Motor neuron (in vitro differentiated cells): Measurements from ENCODE around the gene VTI1A. TPM values are rescaled to one million over a fixed set of nuclear protein-coding genes. Genes with fewer than 3 reads are reported as not detected.

Experiments
- ATAC-seq, 8 experiments: fragments of 200-7000 bp; cut with Tn5 transposase; replicated peaks in 6 of 8; 2 replicates each; pipeline ENCODE4 v1.8.0; 2021; ENCODE audit warnings: mild to moderate bottlenecking in 8 of 8, moderate library complexity in 8 of 8
- H3K27ac ChIP-seq, 2 donors: fragments of 250-450 bp; sonication (Bioruptor Pico); 2 replicates each; pipeline ENCODE4 v1.9.0; 2021; ENCODE audit warnings: antibody characterized with exemption in 2 of 2, mild to moderate bottlenecking in 2 of 2, moderate library complexity in 1 of 2
- H3K4me1 ChIP-seq, 2 donors: fragments of 250-450 bp; sonication (Bioruptor Pico); replicated peaks in 1 of 2; 2 replicates each; pipeline ENCODE4 v1.6.1; 2021; ENCODE audit warnings: antibody characterized with exemption in 2 of 2, mild to moderate bottlenecking in 2 of 2, moderate library complexity in 1 of 2
- H3K4me3 ChIP-seq, 5 donors: fragments of 250-450 bp; sonication (Bioruptor Pico); 2 replicates each; pipeline ENCODE4 v1.9.0; 2021; ENCODE audit warnings: antibody characterized with exemption in 5 of 5, mild to moderate bottlenecking in 5 of 5, moderate library complexity in 4 of 5
- WGBS, 10 experiments: fragments of 450-650 bp; shearing (Covaris generic); methylation state at CpG; one replicate each; pipeline ENCODE4 v1.0.0; 2022; 5-methylcytosine and 5-hydroxymethylcytosine counted together
- in situ Hi-C, 9 experiments: fragments of 400-800 bp; cut with MboI; loops; one replicate each; pipeline ENCODE4 v1.15.0; 2021; ENCODE audit warnings: low sequenced_read_pairs in 9 of 9, low pct_unique_long_range_greater_than_20kb in 2 of 9; ENCODE audit not compliant: unreplicated experiment in 9 of 9
- total RNA-seq, 8 experiments: library from RNA; unstranded; fragments of 300-600 nt; gene quantifications; 2 replicates each; pipeline versions ENCODE4 v1.2.3 to v1.2.4, GENCODE V29; 2022

The VTI1A gene
- total RNA-seq, 8 experiments from 2014 or later, result 29.8 to 55.3 (median 42.6) TPM

GRCh38 chr10:112741830-112742402 lies 294.9 kb downstream of the VTI1A start:
- in situ Hi-C loops, result no loop called here
- WGBS, 10 experiments, result 27 to 100% (median 64%) methylated on average over 1 to 3 of the region's 3 CpGs
- no peak overlapping the region for H3K27ac ChIP-seq
- H3K4me1 ChIP-seq, result peaks cover 10 to 32% of the 10 kb centered on the region in 2 donors
- ATAC-seq, result no peak
- H3K4me3 ChIP-seq, result no peak overlapping the region

- ATAC-seq, result no peak
- Histone ChIP-seq H3K4me1 (peaks cover 10 to 18% of the 10 kb centered on the region in 2 donors), H3K4me3 (no peak overlapping the region), H3K27ac (no peak overlapping the region)
- WGBS, 10 experiments, result 60 to 100% (median 90%) methylated on average over 1 to 12 of the region's 12 CpGs
- in situ Hi-C loops, result no loop called here
Observed at GRCh38 chr10:112744181-112745096, 297.4 kb downstream of the VTI1A start.

DNA sequence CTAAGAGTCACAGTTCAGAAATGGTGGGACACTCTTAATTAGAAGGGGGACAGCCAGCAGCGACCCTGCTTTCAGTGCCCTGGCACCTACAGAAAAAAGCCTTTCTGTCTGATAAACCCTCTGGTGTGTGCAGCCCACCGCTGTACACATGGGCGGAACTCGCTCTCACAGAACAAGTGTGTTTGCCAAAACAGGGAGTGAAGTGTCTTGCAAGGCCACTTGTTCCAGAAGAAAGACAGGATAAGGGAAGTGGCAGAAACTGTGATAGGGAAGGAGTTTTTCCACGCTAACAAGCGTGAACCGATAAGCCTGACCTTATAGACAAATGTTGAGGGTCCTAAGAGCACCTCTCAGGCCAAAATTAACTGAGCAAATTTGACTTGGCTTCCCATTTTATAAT lies 299.3 kb downstream of the VTI1A start:
- H3K4me1 ChIP-seq, result peaks cover 10 to 12% of the 10 kb centered on the region in 2 donors
- no peak overlapping the region for H3K4me3 ChIP-seq
- 91 to 100% (median 100%) methylated on average over 1 to 6 of the region's 7 CpGs; no CpG with 5 or more reads in 2 of the 10 experiments for WGBS, 10 experiments
- no peak overlapping the region for H3K27ac ChIP-seq
- in situ Hi-C loops, result no loop called here
- ATAC-seq, result no peak

DNA sequence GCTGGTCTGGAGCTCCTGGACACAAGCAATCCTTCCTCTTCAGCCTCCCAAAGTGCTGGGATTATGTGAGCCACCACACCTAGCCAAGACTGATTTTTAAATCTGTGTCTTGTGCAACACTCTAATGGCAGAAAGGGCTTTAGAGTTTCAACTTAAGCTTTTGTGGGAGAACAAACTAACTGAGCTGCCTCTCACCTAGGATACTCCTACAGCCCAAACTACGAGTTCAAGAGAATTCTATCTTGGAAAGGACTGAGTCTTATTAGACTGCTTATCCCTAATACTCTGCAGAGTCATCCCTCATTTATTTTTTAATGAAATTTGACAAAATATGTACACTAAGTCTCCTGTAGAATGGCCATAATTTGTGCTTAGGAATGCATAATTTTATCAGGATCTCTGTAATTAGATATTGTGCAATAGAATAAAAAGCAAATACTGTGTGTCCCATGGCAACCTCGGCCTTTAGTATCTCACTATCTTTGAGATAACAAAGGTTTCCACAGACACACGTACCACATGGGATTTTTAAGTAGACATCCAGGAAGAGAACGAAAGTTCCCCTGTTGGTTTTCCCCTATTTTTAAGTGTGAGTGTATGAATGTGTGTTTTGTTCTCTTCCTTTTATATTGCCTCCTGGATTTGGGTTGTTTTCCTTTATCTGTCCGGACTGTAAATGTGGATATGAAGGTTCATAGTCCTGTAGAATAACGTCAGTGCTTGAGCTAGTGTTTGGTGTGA lies 303.6 kb downstream of the VTI1A start:
- whole genome bisulfite sequencing, 10 experiments, result 80 to 100% (median 91%) methylated on average over 1 to 6 of the region's 6 CpGs; no CpG with 5 or more reads in 1 of the 10 experiments
- Histone ChIP-seq H3K4me3 (no peak overlapping the region), H3K27ac (no peak overlapping the region), H3K4me1 (peaks cover 0 to 10% of the 10 kb centered on the region in 2 donors)
- in situ Hi-C loops, result no loop called here
- no peak for ATAC-seq

GRCh38 chr10:112751651-112752050 lies 304.6 kb downstream of the VTI1A start:
- Histone ChIP-seq H3K27ac (no peak overlapping the region), H3K4me3 (no peak overlapping the region), H3K4me1 (peaks cover 0 to 10% of the 10 kb centered on the region in 2 donors)
- in situ Hi-C loops, result no loop called here
- WGBS, 10 experiments, result 84 to 100% (median 100%) methylated on average over 1 to 3 of the region's 3 CpGs; no CpG with 5 or more reads in 1 of the 10 experiments
- no peak for ATAC-seq

GRCh38 chr10:112752288-112752687 lies 305.3 kb downstream of the VTI1A start:
- no peak overlapping the region for H3K27ac ChIP-seq
- WGBS, 10 experiments, result 57 to 100% (median 90%) methylated on average over 1 to 3 of the region's 3 CpGs; no CpG with 5 or more reads in 2 of the 10 experiments
- in situ Hi-C loops, result no loop called here
- no peak overlapping the region for H3K4me3 ChIP-seq
- ATAC-seq, result no peak
- H3K4me1 ChIP-seq, result peaks cover 0 to 10% of the 10 kb centered on the region in 2 donors

GRCh38 chr10:112753961-112754411 lies 307.0 kb downstream of the VTI1A start:
- Histone ChIP-seq H3K27ac (no peak overlapping the region), H3K4me1 (peaks cover 0 to 10% of the 10 kb centered on the region in 2 donors), H3K4me3 (no peak overlapping the region)
- in situ Hi-C loops, result no loop called here
- WGBS, 10 experiments, result 8 to 94% (median 70%) methylated on average over 2 to 8 of the region's 10 CpGs; no CpG with 5 or more reads in 1 of the 10 experiments
- peak in 2 of 8 experiments; percentile 42 to 51 for ATAC-seq

DNA sequence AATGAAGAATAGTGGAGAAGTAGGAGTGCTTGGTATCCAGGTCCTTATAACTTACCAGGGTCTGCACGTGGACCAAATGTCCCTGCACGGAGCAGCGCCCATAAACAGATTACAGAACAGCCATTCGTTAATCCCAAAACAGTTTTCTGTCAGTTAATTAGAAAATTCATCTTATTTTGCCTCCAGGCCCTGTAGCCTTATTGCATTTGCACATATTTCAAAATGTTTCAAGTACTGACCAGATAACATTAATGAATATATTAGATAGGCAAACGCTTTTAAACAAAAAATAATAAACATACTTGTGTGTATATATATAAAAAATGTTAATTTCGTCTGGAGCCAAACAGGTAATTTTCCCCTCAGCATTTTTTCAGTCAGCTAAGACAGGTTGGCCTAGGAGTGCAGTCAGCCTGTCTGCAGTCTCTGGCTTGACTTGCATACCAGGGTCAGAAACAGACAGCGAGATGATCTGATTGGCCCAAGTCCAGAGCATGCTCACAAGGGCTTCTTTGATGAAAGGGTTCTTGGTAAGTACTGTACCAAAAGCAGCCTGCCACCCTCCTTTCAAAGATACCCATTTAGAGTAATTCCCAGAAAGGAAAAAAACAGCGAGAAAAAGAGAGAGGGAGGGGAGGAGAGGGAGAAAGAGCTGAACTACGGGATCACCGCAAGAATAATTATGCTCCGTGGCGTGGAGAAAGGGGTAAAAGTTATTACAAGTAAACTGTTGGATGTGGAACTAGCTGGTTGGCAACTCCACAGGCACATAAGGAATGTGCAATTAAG lies 308.6 kb downstream of the VTI1A start:
- peak in 7 of 8 experiments; percentile 53 to 87 (median 78) for ATAC-seq
- in situ Hi-C loops, result no loop called here
- Histone ChIP-seq H3K4me1 (peaks cover 0 to 10% of the 10 kb centered on the region in 2 donors), H3K4me3 (no peak overlapping the region), H3K27ac (no peak overlapping the region)
- 41 to 81% (median 68%) methylated on average over 3 to 11 of the region's 12 CpGs for WGBS, 10 experiments

DNA sequence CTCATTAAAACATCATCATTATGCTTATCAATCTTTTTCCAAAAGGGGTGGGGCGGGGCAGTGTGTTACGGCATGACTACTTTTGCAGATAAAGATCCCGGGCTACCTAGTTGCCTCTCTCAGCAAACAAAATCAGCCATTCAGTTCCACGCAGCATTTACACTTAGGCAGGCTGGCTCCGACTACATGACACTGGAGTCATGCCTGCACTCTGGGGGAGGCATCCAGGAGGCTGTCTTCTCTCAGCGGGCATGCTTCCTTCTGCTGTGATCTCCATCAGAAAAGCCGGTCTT lies 309.2 kb downstream of the VTI1A start:
- H3K4me1 ChIP-seq, result peaks cover 3 to 10% of the 10 kb centered on the region in 2 donors
- no peak overlapping the region for H3K27ac ChIP-seq
- H3K4me3 ChIP-seq, result no peak overlapping the region
- WGBS, 10 experiments, result 40 to 83% (median 70%) methylated on average over 4 to 7 of the region's 7 CpGs; no CpG with 5 or more reads in 3 of the 10 experiments
- in situ Hi-C loops, result no loop called here
- peak in 6 of 8 experiments; percentile 28 to 74 (median 66) for ATAC-seq

DNA sequence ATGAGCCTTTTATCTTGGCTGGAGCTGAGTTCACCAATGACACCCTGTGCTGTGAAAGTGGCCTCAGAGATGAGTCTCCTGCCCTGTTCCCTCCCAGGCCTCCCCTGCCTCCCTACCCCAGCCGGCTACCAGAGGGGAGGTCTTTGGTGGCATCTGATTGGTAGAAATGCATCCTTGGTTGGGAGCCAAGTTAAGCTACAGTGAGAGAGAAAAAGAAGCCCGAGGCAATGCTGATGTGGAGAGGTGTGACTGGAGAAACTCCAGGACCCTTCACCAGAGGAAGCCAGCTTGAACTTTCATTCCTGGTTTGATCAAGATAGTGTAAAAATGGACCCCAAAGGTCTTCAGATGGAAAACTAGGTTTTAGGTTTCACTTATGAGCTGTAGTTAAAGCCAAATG lies 311.9 kb downstream of the VTI1A start:
- no peak for ATAC-seq
- Histone ChIP-seq H3K27ac (no peak overlapping the region), H3K4me1 (peaks cover 7 to 8% of the 10 kb centered on the region in 2 donors), H3K4me3 (no peak overlapping the region)
- in situ Hi-C loops, result no loop called here
- 80 to 100% methylated on average over 1 of the region's 2 CpGs; no CpG with 5 or more reads in 8 of the 10 experiments for WGBS, 10 experiments

GRCh38 chr10:112759496-112759895 lies 312.5 kb downstream of the VTI1A start:
- H3K4me3 ChIP-seq, result no peak overlapping the region
- H3K4me1 ChIP-seq, result peaks cover 2 to 8% of the 10 kb centered on the region in 2 donors
- H3K27ac ChIP-seq, result no peak overlapping the region
- in situ Hi-C loops, result no loop called here
- 69 to 100% (median 97%) methylated on average over 1 to 6 of the region's 7 CpGs for WGBS, 10 experiments
- no peak for ATAC-seq

DNA sequence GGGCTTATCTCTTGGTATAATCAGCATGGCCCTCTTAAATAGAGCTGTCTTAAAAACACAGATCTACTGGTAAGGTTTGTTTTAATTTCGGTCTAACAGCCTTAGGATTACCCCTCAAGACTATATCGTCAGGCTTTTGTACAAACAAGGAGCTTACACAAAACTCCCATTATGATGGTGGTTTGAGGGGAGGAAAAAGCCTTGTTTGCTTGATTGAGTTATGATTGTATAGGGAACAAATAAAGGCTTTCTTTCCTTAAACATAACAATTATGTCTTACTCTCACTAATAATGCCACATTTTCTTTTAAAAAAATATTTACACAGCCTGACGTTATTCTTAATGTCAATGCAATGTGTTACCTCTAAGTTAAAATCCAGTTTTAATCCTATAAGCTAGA lies 314.2 kb downstream of the VTI1A start:
- in situ Hi-C loops, result no loop called here
- no peak overlapping the region for H3K4me3 ChIP-seq
- peaks cover 0 to 8% of the 10 kb centered on the region in 2 donors for H3K4me1 ChIP-seq
- WGBS, 10 experiments, result 51 to 100% (median 70%) methylated on average over 1 to 3 of the region's 3 CpGs; no CpG with 5 or more reads in 2 of the 10 experiments
- H3K27ac ChIP-seq, result no peak overlapping the region
- ATAC-seq, result no peak
